Measurements from ENCODE around the gene DNAJC7. TPM values are rescaled to one million over a fixed set of nuclear protein-coding genes. Genes with fewer than 3 reads are reported as not detected.

Gene DNAJC7
- total and polyA plus RNA-seq, 9 of the 15 experiments (the other 6 are each of a cell fraction or from before 2014, with no cell fraction given): 85.8 to 262 (median 157) TPM

DNA sequence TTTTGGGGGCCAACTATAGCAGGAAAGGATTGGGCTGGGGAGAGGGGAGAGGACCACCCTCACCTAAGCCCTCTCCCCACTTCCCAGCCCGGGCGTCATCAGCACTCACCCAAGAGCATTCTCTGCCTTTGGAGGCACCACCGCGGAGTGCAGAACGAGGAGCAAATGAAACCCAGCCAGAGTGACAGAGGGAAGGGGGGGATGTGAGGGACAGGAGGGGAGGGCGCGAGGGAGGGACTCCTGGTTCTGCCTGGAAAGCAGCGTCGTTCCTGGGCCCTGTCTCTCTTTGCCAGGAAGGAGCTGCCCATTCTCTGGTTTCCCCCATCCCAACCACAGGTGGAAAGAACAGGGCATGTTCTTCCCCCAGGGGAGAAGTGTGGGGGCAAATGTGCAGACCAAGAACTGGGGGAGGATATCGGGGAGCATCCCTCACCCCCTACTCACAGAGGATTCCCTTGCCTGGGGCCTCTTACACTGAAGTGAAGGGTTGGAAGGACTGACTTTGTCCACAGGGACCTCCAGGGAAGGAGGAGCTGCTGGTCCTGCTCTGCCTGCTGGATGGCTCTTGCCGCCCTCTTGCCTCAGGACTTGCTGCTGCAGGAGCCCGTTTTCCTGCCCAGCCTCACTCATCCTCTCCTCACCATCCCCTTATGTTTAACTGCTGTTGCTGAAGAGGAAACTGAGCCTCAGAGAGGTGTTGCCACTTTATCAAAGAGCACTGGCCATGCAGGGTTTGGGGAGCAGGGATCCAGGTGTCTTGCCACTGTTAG is 36.7 kb upstream of the DNAJC7 start:
- peak overlapping the region in 1 of 2 experiments; percentile 41; a peak in 1 of 4 replicates for H3K9ac ChIP-seq (ENCODE audit: insufficient read depth in 1 of 2, low read depth in 2 of 2, low read length in 2 of 2)
- H3K27me3 ChIP-seq (ENCODE audit: control insufficient read depth in 2 of 2, insufficient read depth in 2 of 2, low read length in 2 of 2): peaks cover 10 to 49% of the 10 kb centered on the region in 2 experiments; a peak in 4 of 5 replicates
- H3K9me1 ChIP-seq (ENCODE audit: control insufficient read depth, insufficient read depth, low read length): no peaks in the 10 kb centered on the region
- TF ChIP-seq ZNF384 (IDR thresholded peaks at IDR 0.05; ENCODE audit: low read depth, low read length) (no peak), SMARCE1 (IDR thresholded peaks at IDR 0.05) (no peak), ZNF324 (CRISPR knock-in tag; IDR thresholded peaks at IDR 0.05) (no peak), CBX1 (IDR thresholded peaks at IDR 0.05; ENCODE audit: low read depth) (no peak), PHF21A (IDR thresholded peaks at IDR 0.05; ENCODE audit: borderline replicate concordance, low read depth) (no peak), RFX5 (IDR thresholded peaks at IDR 0.05; ENCODE audit: low read depth, low read length) (no peak), PRPF4 (IDR thresholded peaks at IDR 0.05; ENCODE audit: insufficient read depth, low read depth, low read length, poor library complexity, severe bottlenecking) (no peak), ETV1 (tag; conservative IDR thresholded peaks at IDR 0.05; ENCODE audit: low read depth) (no peak)
- no TSS peak for BruUV-seq (replicated peaks)
- no peaks in the 10 kb centered on the region for H3K36me3 ChIP-seq (ENCODE audit: control insufficient read depth, insufficient read depth, low read length)
- FAIRE-seq (no peak), DNase-seq (ENCODE audit: extremely low read depth in 1 of 4, low spot score in 3 of 4) (no peak), ATAC-seq (no peak)
- WGBS (ENCODE audit: insufficient coverage, low coverage, missing lambda C conversion rate): 3% methylated on average over 10 of the region's 12 CpGs
- H3K27ac ChIP-seq (ENCODE audit: extremely low read depth, low read depth, low read length): no peak overlapping the region
- H3K4me2 ChIP-seq (ENCODE audit: insufficient read depth, low read length): no peak overlapping the region
- intact Hi-C loops (cut with micrococcal nuclease) (no loop called here), in situ Hi-C loops (cut with MboI) (no loop called here)
- no peak overlapping the region for H2AFZ ChIP-seq (ENCODE audit: low read depth, low read length)
- ChIA-PET CTCF (ENCODE audit: low intra/inter-chr PET ratio) (no interaction called here), POLR2A (interaction anchor here (0.9 to 1.0 kb wide), 2 partner anchors 27 to 36 kb away, joined by 3 to 4 read pairs; no protein-coding TSS in a partner anchor)
- H3K4me3 ChIP-seq: no peak overlapping the region
- no peaks in the 10 kb centered on the region for H4K20me1 ChIP-seq (replicated peaks; ENCODE audit: control insufficient read depth, insufficient read depth, low read length)
- H3K4me1 ChIP-seq (replicated peaks in 1 of 2; ENCODE audit: control insufficient read depth in 2 of 2, insufficient read depth in 2 of 2, low read length in 2 of 2): peaks cover 3 to 18% of the 10 kb centered on the region in 2 experiments; a peak in 3 of 5 replicates
- H3K9me3 ChIP-seq (replicated peaks; ENCODE audit: control insufficient read depth, insufficient read depth, low read depth, low read length): no peaks in the 10 kb centered on the region
- H3K79me2 ChIP-seq (ENCODE audit: control insufficient read depth, insufficient read depth, low read length): no peaks in the 10 kb centered on the region
